ENCODE data around the gene AVEN.
A peak's percentile ranks its signal among the peaks of the same experiment; 100 is the strongest.
"Not testable (repeated sequence)": the region's sequence is repeated elsewhere in the genome, so short reads cannot be mapped to it uniquely, and the experiment has no call there.

AVEN gene

DNA sequence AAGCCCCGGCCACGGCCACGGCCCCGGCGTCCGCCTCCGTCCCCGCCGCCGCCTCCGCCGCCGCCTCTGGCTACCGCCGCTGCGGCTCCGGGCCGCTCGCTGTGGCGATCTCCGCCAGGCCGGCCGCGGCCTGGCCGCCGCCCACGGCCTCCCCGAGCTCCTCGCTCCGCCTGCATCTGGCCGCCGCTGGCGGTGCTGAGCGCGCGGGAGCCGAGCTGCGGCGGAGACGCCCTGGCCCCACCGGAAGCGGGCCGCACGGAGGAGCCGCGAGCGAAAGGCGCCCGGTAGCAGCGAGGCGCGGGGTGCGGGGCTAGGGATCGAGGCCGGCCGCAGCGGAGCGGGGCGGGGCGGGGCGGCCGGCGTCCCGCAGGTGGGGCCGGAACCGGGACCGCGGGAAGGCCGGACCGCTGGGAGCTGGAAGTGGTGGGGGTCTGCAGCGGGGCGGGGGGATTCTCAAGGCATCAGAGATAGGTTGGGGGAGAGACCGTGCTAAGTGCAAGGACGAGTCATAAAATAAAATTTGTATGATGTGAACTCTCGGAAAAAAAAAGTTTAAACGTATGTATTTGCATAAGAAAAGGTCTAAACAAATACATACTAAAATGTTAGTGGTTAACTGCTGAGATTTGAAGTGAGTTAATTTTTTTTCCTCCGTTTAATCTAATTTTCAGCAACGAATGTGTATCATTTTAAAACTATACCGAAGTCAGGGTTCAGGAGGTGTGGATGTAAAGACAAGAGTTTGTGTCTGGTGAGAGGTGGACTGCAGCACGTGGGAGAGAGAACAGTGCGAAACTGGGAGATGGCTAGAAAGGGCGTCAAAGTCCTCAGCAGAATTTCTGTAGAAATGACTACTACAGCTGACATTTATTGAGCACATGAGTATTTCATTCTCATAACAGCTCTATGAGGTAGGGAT lies at the start of gene AVEN:
Gene AVEN, minus strand, starts transcription at position 334 of the 919 bp plus-strand sequence. Its CDS starts 158 bp downstream, at position 176.
- DNase-seq, result peak; percentile 18 to 93 (median 81)

DNA sequence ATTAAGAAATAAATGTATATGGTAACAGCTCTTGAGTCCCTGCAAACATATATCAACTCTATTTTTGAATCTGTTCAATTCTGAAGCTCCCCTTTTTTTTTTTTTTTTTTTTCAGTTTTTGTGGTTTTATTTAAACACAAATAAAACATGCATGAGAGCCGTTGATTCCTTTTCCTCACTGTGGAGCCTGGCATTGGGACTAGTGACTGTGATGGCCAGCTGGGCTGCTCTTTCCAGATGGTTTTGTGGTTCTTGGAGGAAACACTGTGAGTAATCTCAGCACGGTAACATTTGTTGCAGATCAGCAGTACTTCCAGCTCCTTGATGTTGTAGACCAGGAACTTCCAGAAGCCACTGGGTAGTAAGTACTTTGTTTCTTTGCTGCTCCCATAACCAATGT lies 46.7 kb upstream of the AVEN start:
- DNase-seq, result no peak

GRCh38 chr15:34084086-34084485 lies 45.1 kb upstream of the AVEN start:
- no peak for DNase-seq

- no peak for DNase-seq
These were observed 40.9 kb upstream of the AVEN start for GRCh38 chr15:34079904-34080303.

DNA sequence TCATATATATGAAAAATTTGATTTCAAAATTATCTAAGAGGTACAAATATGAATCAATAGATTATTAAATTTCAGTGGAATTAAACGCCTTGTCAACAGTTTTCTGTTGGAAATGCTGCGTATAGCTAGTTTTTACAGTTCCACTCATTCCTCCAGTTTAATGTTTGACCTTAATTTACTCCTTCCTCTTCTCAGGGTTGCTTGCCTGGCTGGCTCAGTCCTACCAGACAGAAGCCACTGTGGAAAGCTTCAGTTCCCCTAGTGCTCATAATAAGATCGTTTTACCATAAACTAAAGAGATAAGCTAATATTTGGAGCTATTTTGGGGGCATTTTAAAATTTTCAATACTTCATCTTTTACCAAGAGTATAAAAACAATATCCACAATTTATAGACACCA lies 39.9 kb upstream of the AVEN start:
- no peak for DNase-seq

DNA sequence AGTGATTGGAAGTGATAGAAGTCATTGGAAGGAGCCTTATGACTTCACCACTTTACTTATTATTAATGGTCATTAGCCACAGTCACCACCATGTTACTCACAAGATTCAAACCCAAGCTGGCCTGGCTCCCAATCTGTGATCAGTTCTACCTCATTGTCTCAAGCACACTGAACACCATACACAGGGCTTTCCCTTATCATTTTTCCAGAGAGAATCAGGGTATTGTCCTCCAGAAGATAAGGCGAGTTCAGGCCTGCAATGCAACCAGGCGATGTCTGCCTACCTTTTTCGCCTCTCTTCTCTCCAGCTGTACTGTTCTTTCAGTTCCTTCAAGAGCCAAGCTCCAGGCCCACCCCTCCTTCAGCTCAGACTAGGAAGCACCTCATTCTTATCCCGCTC lies 37.8 kb upstream of the AVEN start:
- DNase-seq, result no peak

DNA sequence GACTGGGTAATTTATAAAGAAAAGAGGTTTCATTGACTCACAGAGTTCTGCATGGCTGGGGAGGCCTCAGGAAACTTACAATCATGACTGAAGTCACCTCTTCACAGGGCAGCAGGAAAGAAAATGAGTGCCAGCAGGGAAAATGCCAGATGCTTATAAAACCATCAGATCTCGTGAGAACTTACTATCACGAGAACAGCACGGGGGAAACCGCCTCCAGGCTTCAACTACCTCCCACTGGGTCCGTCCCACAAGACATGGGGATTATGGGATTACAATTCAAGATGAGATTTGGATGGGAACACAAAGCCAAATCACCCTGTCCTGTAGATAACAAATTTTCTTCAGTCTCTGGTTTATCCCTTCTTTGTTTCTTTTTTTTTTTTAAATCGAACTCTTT lies 31.0 kb upstream of the AVEN start:
- no peak for DNase-seq

DNA sequence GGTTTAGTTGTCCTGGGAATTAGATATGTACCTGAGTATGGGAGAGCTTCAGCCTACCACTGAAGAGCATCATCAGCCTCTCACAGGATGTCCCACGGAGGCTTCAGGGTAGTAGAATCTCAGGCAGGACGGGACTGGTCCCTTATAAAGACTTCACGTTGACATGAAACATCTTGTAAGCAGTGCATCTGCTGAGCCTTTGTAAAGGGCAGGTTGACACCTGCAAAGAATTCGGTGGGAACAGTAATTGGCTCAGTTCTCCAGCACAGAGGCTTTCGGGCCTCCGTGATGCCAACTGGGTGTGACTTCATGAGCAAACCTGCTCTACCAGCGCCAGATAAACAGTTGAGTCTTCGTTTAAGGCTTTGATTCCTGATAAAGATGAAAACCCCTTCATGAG lies 26.9 kb upstream of the AVEN start:
- no peak for DNase-seq

DNA sequence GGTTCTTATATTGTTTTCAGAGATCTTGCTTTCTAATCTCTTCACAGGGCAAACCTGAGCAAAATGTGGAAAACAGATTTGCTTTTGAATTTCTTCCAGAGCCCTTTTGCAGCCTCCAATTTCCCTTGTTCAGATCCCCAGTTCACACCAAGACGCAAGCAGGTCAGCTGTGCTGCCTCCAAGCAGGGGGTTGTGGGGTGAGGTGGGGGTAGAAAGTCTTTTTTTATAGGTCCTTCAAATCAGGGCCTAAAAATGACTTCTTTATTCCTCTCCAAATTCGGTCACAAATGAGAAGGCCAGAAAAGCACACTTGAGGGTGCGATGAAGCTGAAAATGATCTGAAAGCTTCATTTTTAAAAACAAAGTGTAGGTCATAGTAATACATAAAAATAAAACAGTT lies 26.3 kb upstream of the AVEN start:
- peak in 2 of 3 experiments; percentile 6 to 61 for DNase-seq

DNA sequence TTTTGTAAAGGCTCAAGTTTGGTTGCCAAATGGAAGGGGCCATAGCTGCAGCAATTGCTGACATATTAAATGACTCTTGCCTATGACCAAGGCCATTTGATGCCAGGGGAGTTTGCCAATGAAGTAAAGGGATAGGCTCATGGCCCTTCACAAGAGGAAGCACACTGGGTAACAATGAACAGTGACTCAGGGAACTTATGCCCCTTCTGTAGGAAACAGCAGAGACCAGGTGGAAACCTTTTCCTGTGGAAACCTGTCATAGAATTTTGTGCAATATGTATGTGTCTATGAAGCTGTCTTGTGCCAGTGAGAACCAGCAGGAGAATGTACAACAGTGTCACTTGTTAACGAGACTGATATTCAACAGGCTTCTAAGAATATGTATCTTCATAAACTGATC lies 25.4 kb upstream of the AVEN start:
- DNase-seq, result no peak

DNA sequence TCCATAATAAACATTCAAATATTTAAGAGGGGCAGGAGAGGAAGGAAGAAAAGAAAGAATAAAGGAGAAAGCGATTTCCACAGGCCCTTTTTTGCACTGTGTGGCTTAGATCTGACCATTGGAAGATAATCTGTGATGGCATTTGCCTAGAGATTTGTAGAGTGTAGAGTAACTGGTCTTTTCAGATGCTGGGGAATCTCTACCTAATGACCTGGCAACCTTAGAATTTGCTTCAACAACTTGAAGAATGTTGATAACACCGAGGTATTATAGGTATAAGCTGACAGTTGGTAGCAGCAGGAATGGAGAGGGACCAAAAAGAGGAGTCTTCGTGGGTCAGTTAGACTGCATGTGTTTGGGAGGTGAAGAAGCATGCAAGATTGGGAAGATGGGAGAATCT lies 20.9 kb upstream of the AVEN start:
- DNase-seq, result no peak

- DNase-seq, result no peak
These were observed 20.5 kb upstream of the AVEN start for GRCh38 chr15:34059476-34059875.

DNA sequence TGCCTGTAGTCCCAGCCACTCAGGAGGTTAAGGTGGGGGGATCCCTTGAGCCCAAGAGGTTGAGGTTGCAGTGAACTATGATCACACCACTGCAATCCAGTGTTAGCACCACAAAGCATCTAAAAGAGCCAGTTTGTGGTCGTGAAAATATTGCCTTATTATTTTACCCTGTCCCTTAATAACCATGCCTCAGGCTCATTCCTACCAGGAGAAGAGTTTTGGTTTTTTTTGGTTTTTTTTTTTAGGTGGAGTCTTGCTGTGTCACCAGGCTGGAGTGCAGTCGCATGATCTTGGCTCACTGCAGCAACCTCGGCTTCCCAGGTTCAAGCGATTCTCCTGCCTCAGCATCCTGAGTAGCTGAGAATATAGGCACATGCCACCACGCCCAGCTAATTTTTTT lies 17.9 kb upstream of the AVEN start:
- no peak for DNase-seq

GRCh38 chr15:34055868-34056595 lies 17.0 kb upstream of the AVEN start:
- DNase-seq, result no peak

DNA sequence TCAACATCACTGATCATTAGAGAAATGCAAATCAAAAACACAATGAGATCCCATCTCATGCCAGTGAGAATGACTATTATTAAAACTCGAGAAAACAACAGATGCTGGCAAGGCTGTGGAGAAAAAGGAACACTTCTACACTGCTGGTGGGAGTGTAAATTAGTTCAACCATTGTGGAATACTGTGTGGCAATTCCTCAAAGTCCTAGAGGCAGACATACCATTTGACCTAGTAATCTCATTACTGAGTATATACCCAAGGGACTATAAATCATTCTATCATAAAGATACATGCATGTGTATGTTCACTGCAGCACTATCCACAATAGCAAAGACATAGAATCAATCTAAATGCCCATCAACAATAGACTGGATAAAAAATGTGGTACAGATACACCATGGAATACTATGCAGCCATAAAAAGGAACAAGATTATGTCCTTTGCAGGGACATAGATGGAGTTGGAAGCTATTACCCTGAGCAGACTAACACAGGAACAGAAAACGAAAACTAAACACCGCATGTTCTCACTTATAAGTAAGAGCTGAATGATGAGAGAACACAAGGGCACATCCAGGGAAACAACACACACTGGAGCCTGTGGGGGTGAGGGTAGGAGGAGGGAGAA lies 15.2 kb upstream of the AVEN start:
- DNase-seq, result no peak

GRCh38 chr15:34050385-34050784 lies 11.4 kb upstream of the AVEN start:
- not testable (repeated sequence) for DNase-seq

DNA sequence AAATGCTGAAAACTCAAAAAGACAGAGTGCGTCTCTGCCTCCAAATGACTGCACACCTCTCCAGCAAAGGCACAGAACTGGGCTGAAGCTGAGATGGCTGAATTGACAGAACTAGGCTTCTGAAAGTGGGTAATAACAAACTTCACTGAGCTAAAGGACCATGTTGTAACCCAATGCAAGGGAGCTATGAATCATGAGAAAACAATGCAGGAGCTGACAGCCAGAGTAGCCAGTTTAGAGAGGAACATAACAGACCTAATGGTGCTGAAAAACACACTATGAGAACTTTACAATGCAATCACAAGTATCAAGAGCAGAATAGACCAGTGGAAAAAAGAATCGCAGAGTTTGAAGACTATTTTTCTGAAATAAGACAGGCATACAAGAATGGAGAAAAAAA lies 10.1 kb upstream of the AVEN start:
- no peak for DNase-seq

GRCh38 chr15:34047893-34048775 lies 9.1 kb upstream of the AVEN start:
- no peak for DNase-seq

DNA sequence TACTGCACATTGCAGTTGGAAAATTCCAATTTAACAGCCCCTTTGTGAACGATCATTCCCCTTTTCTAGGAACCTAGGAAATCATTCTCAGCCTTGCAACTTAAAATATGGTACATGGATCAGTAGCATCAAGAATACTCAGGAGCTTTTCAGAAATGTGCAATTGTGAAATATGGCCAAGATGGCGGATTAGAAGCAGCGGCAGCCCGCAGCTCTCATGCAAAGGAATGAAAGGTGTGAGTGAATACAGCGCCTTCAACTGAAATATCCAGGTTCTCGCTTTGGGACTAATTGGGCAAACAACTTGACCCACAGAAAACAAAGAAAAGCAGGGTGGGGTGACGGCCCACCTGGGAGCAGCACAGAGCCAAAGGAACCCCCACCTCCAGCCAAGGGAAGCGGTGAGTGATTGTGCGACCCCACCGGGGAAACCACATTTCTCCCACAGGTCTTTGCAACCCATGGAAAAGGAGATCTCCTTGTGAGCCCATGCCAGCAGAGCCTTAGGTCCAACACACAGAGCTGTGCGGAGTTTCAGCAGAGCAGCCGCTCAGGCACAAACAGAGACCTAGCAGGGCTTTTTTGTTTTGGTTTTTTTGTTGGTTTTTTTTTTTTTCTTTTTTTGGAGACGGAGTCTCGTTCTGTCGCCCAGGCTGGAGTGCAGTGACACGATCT lies 7.6 kb upstream of the AVEN start:
- no peak for DNase-seq

GRCh38 chr15:34043813-34044212 lies 4.8 kb upstream of the AVEN start:
- DNase-seq, result no peak

DNA sequence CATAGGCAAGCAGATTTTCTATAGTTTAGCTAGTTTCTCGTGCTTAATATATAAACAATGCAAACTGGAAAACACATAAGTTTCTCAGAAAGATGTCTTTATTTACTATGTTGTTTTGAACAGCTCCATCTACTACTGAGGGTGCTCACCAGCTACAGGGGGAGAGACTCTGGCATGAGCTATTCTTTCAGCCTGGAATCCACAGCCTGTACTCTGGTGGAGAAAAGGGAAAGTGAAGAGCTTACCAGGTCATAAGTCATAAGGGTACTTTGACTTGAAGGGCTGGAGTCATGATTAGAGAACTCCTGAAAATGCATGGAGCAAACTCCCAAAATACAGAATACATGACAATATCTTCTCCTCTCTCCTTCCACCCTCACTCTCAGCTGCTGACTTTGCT lies 4.4 kb upstream of the AVEN start:
- no peak for DNase-seq

- DNase-seq, result no peak
These were observed 748 bp upstream of the AVEN start for GRCh38 chr15:34039790-34040113.
